Measurements from ENCODE around the gene ITGB4. TPM values are rescaled to one million over a fixed set of nuclear protein-coding genes. Genes with fewer than 3 reads are reported as not detected.

Gene ITGB4
- total RNA-seq, 2 experiments from 2014 or later = 0.67 to 1.1 TPM

DNA sequence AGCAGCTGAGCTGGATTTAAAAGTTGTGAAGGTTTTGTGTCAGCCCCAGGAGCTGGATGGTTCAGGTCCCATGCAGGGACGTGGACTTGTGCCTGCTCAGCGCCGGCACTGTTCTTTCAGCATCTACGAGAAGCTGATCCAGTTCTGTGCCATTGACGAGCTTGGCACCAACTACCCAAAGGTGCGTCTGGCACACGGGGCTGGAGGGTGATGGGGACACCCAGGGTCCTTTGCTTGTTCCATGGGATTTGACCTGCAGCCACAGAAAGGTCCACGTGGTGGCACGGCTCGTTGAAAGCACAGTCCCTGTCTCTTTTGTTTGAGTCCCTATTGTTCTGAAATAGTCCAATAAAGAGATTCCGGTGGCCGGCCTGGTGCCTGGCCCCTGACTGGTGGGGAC is 18.1 kb upstream of the ITGB4 start:
- H3K27ac Mint-ChIP-seq = no peak overlapping the region
- ChIA-PET CTCF (interaction anchor here (1.9 kb wide), 1 partner anchor 46 kb away, joined by 8 read pairs; no protein-coding TSS in a partner anchor), POLR2A (no interaction called here)
- intact Hi-C loops (cut with micrococcal nuclease) = no loop called here
- peaks cover 51% of the 10 kb centered on the region for H3K36me3 Mint-ChIP-seq
- no peak for DNase-seq
- no peaks in the 10 kb centered on the region for H3K9me3 Mint-ChIP-seq
- no peak overlapping the region for H3K4me3 Mint-ChIP-seq
- no peaks in the 10 kb centered on the region for H3K27me3 Mint-ChIP-seq
- no peaks in the 10 kb centered on the region for H3K4me1 Mint-ChIP-seq (ENCODE audit: low read depth)

DNA sequence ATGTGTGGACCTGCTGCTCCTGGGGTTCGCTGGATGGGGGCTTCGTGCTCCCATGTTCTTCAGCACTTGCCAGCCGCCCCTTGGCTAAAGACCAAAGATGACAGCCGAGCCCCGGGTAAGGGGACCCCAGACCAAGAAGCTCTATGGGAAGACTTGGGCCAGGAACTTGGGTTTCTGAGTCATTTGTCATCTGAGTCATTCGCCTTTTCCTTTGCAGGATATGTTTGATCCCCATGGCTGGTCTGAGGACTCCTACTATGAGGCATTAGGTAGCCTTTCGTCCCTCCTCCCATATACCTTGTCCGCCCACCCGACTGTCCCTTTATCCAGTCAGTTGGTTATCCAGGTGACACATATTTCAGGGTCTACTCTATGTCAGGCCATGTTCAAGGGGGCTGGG is 17.7 kb upstream of the ITGB4 start:
- peaks cover 52% of the 10 kb centered on the region for H3K36me3 Mint-ChIP-seq
- CTCF ChIA-PET = interaction anchor here (1.9 kb wide), 1 partner anchor 46 kb away, joined by 8 read pairs; no protein-coding TSS in a partner anchor

GRCh38 chr17:75704963-75705875 is 16.0 kb upstream of the ITGB4 start:
- Mint-ChIP-seq H3K27me3 (no peaks in the 10 kb centered on the region), H3K4me3 (no peak overlapping the region), H3K36me3 (peaks cover 46% of the 10 kb centered on the region), H3K4me1 (ENCODE audit: low read depth) (no peaks in the 10 kb centered on the region), H3K9me3 (no peaks in the 10 kb centered on the region), H3K27ac (no peak overlapping the region)
- ChIA-PET POLR2A (no interaction called here), CTCF (no interaction called here)
- intact Hi-C loops (cut with micrococcal nuclease) = no loop called here
- DNase-seq = no peak

More for the DNA sequence above, 17.7 kb upstream of the ITGB4 start:
- DNase-seq = no peak
- Mint-ChIP-seq H3K4me1 (ENCODE audit: low read depth) (no peaks in the 10 kb centered on the region), H3K9me3 (no peaks in the 10 kb centered on the region), H3K27me3 (no peaks in the 10 kb centered on the region), H3K27ac (no peak overlapping the region), H3K4me3 (no peak overlapping the region)
- POLR2A ChIA-PET = no interaction called here
- intact Hi-C loops (cut with micrococcal nuclease) = no loop called here

DNA sequence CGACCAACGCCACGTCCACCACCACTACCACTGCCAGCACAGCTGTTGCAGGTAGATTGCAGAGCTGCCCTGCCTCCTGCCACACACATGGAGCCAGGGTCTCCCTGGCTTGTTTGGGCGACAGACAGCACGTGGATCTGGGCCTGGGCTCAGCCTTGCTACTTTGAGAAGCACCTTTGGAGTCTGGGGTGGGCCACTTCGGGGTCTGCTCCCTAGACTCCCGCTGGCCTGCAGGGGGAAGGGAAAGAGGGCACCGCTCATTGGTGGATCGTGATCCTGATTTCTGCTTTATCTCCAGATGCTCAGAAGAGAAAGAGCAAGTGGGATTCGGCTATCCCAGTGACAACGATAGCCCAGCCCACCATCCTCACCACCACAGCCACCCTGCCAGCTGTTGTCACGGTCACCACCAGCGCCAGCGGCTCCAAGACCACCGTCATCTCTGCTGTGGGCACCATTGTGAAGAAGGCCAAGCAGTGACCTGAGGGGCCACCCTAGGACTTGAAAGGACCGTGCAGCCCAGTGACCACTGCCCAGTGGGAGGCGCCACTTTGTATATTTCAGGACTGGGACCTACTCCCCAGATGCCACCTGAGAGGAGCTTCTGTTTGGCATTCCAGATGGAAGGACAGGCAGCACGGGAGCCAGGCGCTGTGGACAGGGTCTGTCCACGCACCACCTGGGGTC is 15.1 kb upstream of the ITGB4 start:
- intact Hi-C loops (cut with micrococcal nuclease) = no loop called here
- no peak for DNase-seq
- H3K4me1 Mint-ChIP-seq (ENCODE audit: low read depth) = no peaks in the 10 kb centered on the region
- H3K36me3 Mint-ChIP-seq = peaks cover 39% of the 10 kb centered on the region
- no peak overlapping the region for H3K4me3 Mint-ChIP-seq
- no peak overlapping the region for H3K27ac Mint-ChIP-seq
- no peaks in the 10 kb centered on the region for H3K9me3 Mint-ChIP-seq
- H3K27me3 Mint-ChIP-seq = no peaks in the 10 kb centered on the region
- CTCF ChIA-PET = interaction anchor here (0.7 kb wide), 1 partner anchor 42 kb away, joined by 4 read pairs; no protein-coding TSS in a partner anchor
- POLR2A ChIA-PET = no interaction called here

DNA sequence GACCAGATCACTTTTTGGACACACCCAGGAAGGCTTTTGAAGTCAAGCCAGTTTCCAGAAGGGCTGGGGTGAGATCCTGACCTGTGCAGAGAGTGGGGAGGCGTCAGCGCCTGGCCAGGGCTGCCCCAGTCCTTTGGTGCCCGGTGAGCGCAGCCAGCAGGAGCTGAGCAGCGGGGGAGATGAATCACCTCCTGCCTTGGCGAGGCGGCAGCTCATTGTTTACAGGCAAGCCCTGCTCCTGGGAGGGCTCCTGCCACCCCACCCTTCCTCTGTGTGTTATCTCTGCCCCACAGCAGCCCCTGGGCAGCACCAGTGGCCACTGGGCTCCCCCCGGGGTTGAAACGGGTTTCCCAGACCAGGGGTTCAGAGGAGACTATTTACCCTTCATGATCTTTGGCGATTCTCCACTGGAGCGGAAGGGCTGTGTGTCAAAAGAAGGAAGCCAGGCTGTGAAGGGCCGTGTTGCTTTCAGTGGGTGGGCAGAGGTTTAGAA is 14.1 kb upstream of the ITGB4 start:
- no peak for DNase-seq
- Mint-ChIP-seq H3K27ac (no peak overlapping the region), H3K9me3 (no peaks in the 10 kb centered on the region), H3K4me3 (no peak overlapping the region), H3K4me1 (ENCODE audit: low read depth) (no peaks in the 10 kb centered on the region), H3K27me3 (no peaks in the 10 kb centered on the region), H3K36me3 (peaks cover 33% of the 10 kb centered on the region)
- ChIA-PET CTCF (interaction anchor here (0.7 kb wide), 1 partner anchor 41 kb away, joined by 4 read pairs; no protein-coding TSS in a partner anchor), POLR2A (no interaction called here)
- intact Hi-C loops (cut with micrococcal nuclease) = no loop called here

GRCh38 chr17:75712446-75712845 is 8.8 kb upstream of the ITGB4 start:
- peaks cover 9% of the 10 kb centered on the region for H3K36me3 Mint-ChIP-seq
- no peak overlapping the region for H3K27ac Mint-ChIP-seq
- H3K27me3 Mint-ChIP-seq = peaks cover 3% of the 10 kb centered on the region
- no peak overlapping the region for H3K4me3 Mint-ChIP-seq
- CTCF ChIA-PET = no interaction called here
- DNase-seq = no peak
- intact Hi-C loops (cut with micrococcal nuclease) = no loop called here
- no peaks in the 10 kb centered on the region for H3K4me1 Mint-ChIP-seq (ENCODE audit: low read depth)
- POLR2A ChIA-PET = no interaction called here
- H3K9me3 Mint-ChIP-seq = no peaks in the 10 kb centered on the region

GRCh38 chr17:75719732-75720131 is 1.5 kb upstream of the ITGB4 start:
- CTCF ChIA-PET = interaction anchor here (1.0 to 2.3 kb wide), 4 partner anchors 27 to 86 kb away, joined by 4 to 7 read pairs (median 6); partner anchors contain the start of gene SMIM5
- POLR2A ChIA-PET = no interaction called here
- H3K4me3 Mint-ChIP-seq = no peak overlapping the region

GRCh38 chr17:75721463-75722011 is 278 bp downstream of the ITGB4 start:
- no peak overlapping the region for H3K4me3 Mint-ChIP-seq
- no peak for DNase-seq
- ChIA-PET POLR2A (no interaction called here), CTCF (interaction anchor here (0.9 to 2.3 kb wide), 5 partner anchors 17 to 48 kb away, joined by 3 to 7 read pairs (median 6); no protein-coding TSS in a partner anchor)
- no peaks in the 10 kb centered on the region for H3K9me3 Mint-ChIP-seq
- intact Hi-C loops (cut with micrococcal nuclease) = no loop called here
- peaks cover 3% of the 10 kb centered on the region for H3K4me1 Mint-ChIP-seq (ENCODE audit: low read depth)
- no peaks in the 10 kb centered on the region for H3K36me3 Mint-ChIP-seq
- no peak overlapping the region for H3K27ac Mint-ChIP-seq
- H3K27me3 Mint-ChIP-seq = peaks cover 9% of the 10 kb centered on the region

More at GRCh38 chr17:75719732-75720131, 1.5 kb upstream of the ITGB4 start:
- Mint-ChIP-seq H3K36me3 (no peaks in the 10 kb centered on the region), H3K4me1 (ENCODE audit: low read depth) (peaks cover 3% of the 10 kb centered on the region), H3K27me3 (peaks cover 11% of the 10 kb centered on the region), H3K9me3 (no peaks in the 10 kb centered on the region), H3K27ac (no peak overlapping the region)
- intact Hi-C loops (cut with micrococcal nuclease) = no loop called here
- no peak for DNase-seq

- Mint-ChIP-seq H3K4me3 (no peak overlapping the region), H3K36me3 (no peaks in the 10 kb centered on the region), H3K27me3 (peaks cover 9% of the 10 kb centered on the region), H3K27ac (no peak overlapping the region), H3K4me1 (ENCODE audit: low read depth) (peaks cover 3% of the 10 kb centered on the region), H3K9me3 (no peaks in the 10 kb centered on the region)
- intact Hi-C loops (cut with micrococcal nuclease) = no loop called here
- CTCF ChIA-PET = interaction anchor here (1.5 to 1.9 kb wide), 2 partner anchors 16 to 31 kb away, joined by 3 to 7 read pairs; no protein-coding TSS in a partner anchor
- no peak for DNase-seq
- POLR2A ChIA-PET = interaction anchor here (0.6 kb wide), 1 partner anchor 20 kb away, joined by 3 read pairs; no protein-coding TSS in a partner anchor
These were observed 817 bp downstream of the ITGB4 start for GRCh38 chr17:75722076-75722475.

GRCh38 chr17:75722542-75723095 is 1.4 kb downstream of the ITGB4 start:
- ChIA-PET CTCF (no interaction called here), POLR2A (interaction anchor here (0.6 kb wide), 1 partner anchor 20 kb away, joined by 3 read pairs; no protein-coding TSS in a partner anchor)
- intact Hi-C loops (cut with micrococcal nuclease) = no loop called here
- Mint-ChIP-seq H3K9me3 (no peaks in the 10 kb centered on the region), H3K27me3 (peaks cover 9% of the 10 kb centered on the region), H3K4me1 (ENCODE audit: low read depth) (peaks cover 3% of the 10 kb centered on the region), H3K4me3 (no peak overlapping the region), H3K36me3 (no peaks in the 10 kb centered on the region), H3K27ac (no peak overlapping the region)
- no peak for DNase-seq

- no peaks in the 10 kb centered on the region for H3K36me3 Mint-ChIP-seq
- intact Hi-C loops (cut with micrococcal nuclease) = no loop called here
- H3K9me3 Mint-ChIP-seq = no peaks in the 10 kb centered on the region
- CTCF ChIA-PET = interaction anchor here (1.8 kb wide), 1 partner anchor 91 kb away, joined by 5 read pairs; the partner anchor contains the start of gene SMIM5
- no peak for DNase-seq
- peaks cover 9% of the 10 kb centered on the region for H3K27me3 Mint-ChIP-seq
- H3K27ac Mint-ChIP-seq = no peak overlapping the region
- POLR2A ChIA-PET = no interaction called here
- no peak overlapping the region for H3K4me3 Mint-ChIP-seq
- peaks cover 3% of the 10 kb centered on the region for H3K4me1 Mint-ChIP-seq (ENCODE audit: low read depth)
These were observed 2.1 kb downstream of the ITGB4 start for GRCh38 chr17:75723171-75723930.

Data from activated CD4-positive, alpha-beta memory T cell treated with anti-CD3 and anti-CD28 coated beads for 36 hours (primary cell).